T-cell (primary cell): ENCODE results near the gene CORO1C. TPM values are rescaled to one million over a fixed set of nuclear protein-coding genes. Genes with fewer than 3 reads are reported as not detected.

Experiments used
- ATAC-seq, 4 experiments: fragments of 200-7000 bp in 3 of 4; fragments of 150-1000 bp in 1 of 4; cut with Tn5 transposase; replicated peaks in 1 of 4; 1 replicate in 3 of 4; 2 replicates in 1 of 4; pipeline ENCODE4 v1.10.0; 2021; ENCODE audit warnings: moderate library complexity in 3 of 4, mild to moderate bottlenecking in 2 of 4, moderate number of reproducible peaks in 1 of 4
- CTCF ChIA-PET, 2 donors: fragments of 300-600 bp; sonication (Branson Sonifier 250); formaldehyde crosslinking; loops; one replicate each; lab custom pipeline; 2022; ENCODE audit warnings: antibody characterized with exemption in 2 of 2; lab: Charles Lee
- POLR2A ChIA-PET, 2 donors: fragments of 300-600 bp; sonication (Branson Sonifier 250); formaldehyde crosslinking; loops; one replicate each; lab custom pipeline; 2022; ENCODE audit warnings: antibody characterized with exemption in 2 of 2; lab: Charles Lee
- DNase-seq, 35 experiments: peaks; one replicate each; pipeline versions ENCODE4 v3.0.0 to v3.0.0-alpha.2; 2013 to 2023
- H3K27ac ChIP-seq: one replicate; pipeline ENCODE4 v1.5.1; 2013; ENCODE audit warnings: low read length
- H3K27me3 ChIP-seq, 2 experiments: replicated peaks in 1 of 2; 1 replicate in 1 of 2; 2 replicates in 1 of 2; pipeline versions ENCODE4 v1.6.1 to v1.7.0; 2013; ENCODE audit warnings: low read length in 1 of 2, mixed read lengths in 1 of 2; ENCODE audit not compliant: control insufficient read depth in 2 of 2, insufficient read depth in 2 of 2; ENCODE audit errors: extremely low read depth in 1 of 2
- H3K36me3 ChIP-seq, 2 donors: 1 replicate in 1 of 2; 2 replicates in 1 of 2; pipeline versions ENCODE4 v1.6.1 to v1.7.0; 2013; ENCODE audit warnings: low read length in 1 of 2; ENCODE audit not compliant: control insufficient read depth in 2 of 2, insufficient read depth in 1 of 2; ENCODE audit errors: extremely low read depth in 1 of 2
- H3K4me1 ChIP-seq, 2 experiments: 1 replicate in 1 of 2; 2 replicates in 1 of 2; pipeline versions ENCODE4 v1.6.1 to v1.7.0; 2013; ENCODE audit warnings: low read length in 2 of 2, mixed read lengths in 1 of 2; ENCODE audit not compliant: insufficient read depth in 2 of 2, control insufficient read depth in 1 of 2; ENCODE audit errors: extremely low read depth in 1 of 2
- H3K4me3 ChIP-seq, 2 donors: 1 replicate in 1 of 2; 2 replicates in 1 of 2; pipeline versions ENCODE4 v1.5.1 to v1.7.0; 2013; ENCODE audit warnings: mild to moderate bottlenecking in 2 of 2, low read length in 1 of 2, moderate library complexity in 1 of 2; ENCODE audit not compliant: control insufficient read depth in 1 of 2; ENCODE audit errors: extremely low read depth in 1 of 2
- H3K9me3 ChIP-seq: 2 replicates; pipeline ENCODE4 v1.7.0; 2013
- H3K27ac Mint-ChIP-seq, 2 donors: one replicate each; pipeline ENCODE4 v1.8.0; 2020 to 2021; ENCODE audit warnings: mild to moderate bottlenecking in 2 of 2, mixed read lengths in 2 of 2
- H3K27me3 Mint-ChIP-seq, 2 donors: one replicate each; pipeline ENCODE4 v1.8.0; 2021 to 2022; ENCODE audit warnings: mixed read lengths in 2 of 2
- H3K36me3 Mint-ChIP-seq: one replicate; pipeline ENCODE4 v1.8.0; 2021; ENCODE audit warnings: mixed read lengths
- H3K4me1 Mint-ChIP-seq, 3 donors: one replicate each; pipeline ENCODE4 v1.8.0; 2020 to 2022; ENCODE audit warnings: mixed read lengths in 3 of 3, mild to moderate bottlenecking in 1 of 3
- H3K4me3 Mint-ChIP-seq, 3 donors: one replicate each; pipeline ENCODE4 v1.8.0; 2020 to 2022; ENCODE audit warnings: mild to moderate bottlenecking in 3 of 3, mixed read lengths in 3 of 3, moderate library complexity in 3 of 3
- H3K9me3 Mint-ChIP-seq, 3 donors: one replicate each; pipeline ENCODE4 v1.8.0; 2020 to 2022; ENCODE audit warnings: mixed read lengths in 3 of 3
- WGBS: methylation state at CpG from one replicate; pipeline ENCODE4 v1.1.5; 2013; ENCODE audit warnings: missing lambda C conversion rate; ENCODE audit not compliant: insufficient coverage; 5-methylcytosine and 5-hydroxymethylcytosine counted together
- total RNA-seq, 35 experiments: library from RNA in 6 of 35; stranded (reverse) in 6 of 35; fragments of 120-200 nt in 1 of 35; gene quantifications; one replicate each; pipeline versions ENCODE4 v1.2.1 to v1.2.4 and lab custom pipeline; 2013 to 2026

The CORO1C gene
- total RNA-seq, 5 donors from 2014 or later (not counting 1 experiment from before 2014, with no cell fraction given) = 7.4 to 11.4 (median 8.7) TPM

- no peaks in the 10 kb centered on the region for H3K9me3 Mint-ChIP-seq
- H3K4me3 Mint-ChIP-seq = no peak overlapping the region
- WGBS = no CpG with 5 or more reads among the region's 2 CpGs
- Histone ChIP-seq H3K9me3 (no peaks in the 10 kb centered on the region), H3K27ac (no peak overlapping the region), H3K36me3 (no peaks in the 10 kb centered on the region), H3K4me3 (no peak overlapping the region), H3K4me1 (no peaks in the 10 kb centered on the region), H3K27me3 (no peaks in the 10 kb centered on the region)
- ATAC-seq = no peak
- POLR2A ChIA-PET = interaction anchor here in 1 of 2 donors (0.7 kb wide), 1 partner anchor 204 kb away, joined by 10 read pairs; no protein-coding TSS in a partner anchor
- CTCF ChIA-PET = interaction anchor here (0.6 to 0.7 kb wide), 2 partner anchors 20 to 486 kb away, joined by 3 to 9 read pairs; no protein-coding TSS in a partner anchor
- no peaks in the 10 kb centered on the region for H3K36me3 Mint-ChIP-seq
- no peak overlapping the region for H3K27ac Mint-ChIP-seq
- no peaks in the 10 kb centered on the region for H3K4me1 Mint-ChIP-seq
- no peak for DNase-seq
- H3K27me3 Mint-ChIP-seq = no peaks in the 10 kb centered on the region
Measured at GRCh38 chr12:108757856-108758255, 26.5 kb upstream of the CORO1C start.

- Mint-ChIP-seq H3K4me1 (no peaks in the 10 kb centered on the region), H3K4me3 (no peak overlapping the region), H3K27me3 (no peaks in the 10 kb centered on the region), H3K27ac (no peak overlapping the region), H3K9me3 (no peaks in the 10 kb centered on the region), H3K36me3 (no peaks in the 10 kb centered on the region)
- no peaks in the 10 kb centered on the region for H3K36me3 ChIP-seq
- H3K27ac ChIP-seq = no peak overlapping the region
- H3K4me1 ChIP-seq = no peaks in the 10 kb centered on the region
- H3K9me3 ChIP-seq = no peaks in the 10 kb centered on the region
- DNase-seq = no peak
- 100% methylated on average over 2 of the region's 6 CpGs for WGBS
- no peak for ATAC-seq
- ChIA-PET CTCF (no interaction called here), POLR2A (no interaction called here)
- H3K27me3 ChIP-seq = no peaks in the 10 kb centered on the region
- no peak overlapping the region for H3K4me3 ChIP-seq
Measured at GRCh38 chr12:108756421-108756820, 25.1 kb upstream of the CORO1C start.

- ChIA-PET CTCF (no interaction called here), POLR2A (no interaction called here)
- no peak overlapping the region for H3K4me3 Mint-ChIP-seq
- H3K27me3 Mint-ChIP-seq = no peaks in the 10 kb centered on the region
- Histone ChIP-seq H3K36me3 (no peaks in the 10 kb centered on the region), H3K4me3 (no peak overlapping the region), H3K9me3 (no peaks in the 10 kb centered on the region), H3K4me1 (no peaks in the 10 kb centered on the region), H3K27me3 (no peaks in the 10 kb centered on the region), H3K27ac (no peak overlapping the region)
- no peak for ATAC-seq
- WGBS = 88% methylated on average over 2 of the region's 2 CpGs
- no peak for DNase-seq
- H3K36me3 Mint-ChIP-seq = no peaks in the 10 kb centered on the region
- no peak overlapping the region for H3K27ac Mint-ChIP-seq
- H3K9me3 Mint-ChIP-seq = no peaks in the 10 kb centered on the region
- H3K4me1 Mint-ChIP-seq = no peaks in the 10 kb centered on the region
Measured at GRCh38 chr12:108755481-108755880, 24.2 kb upstream of the CORO1C start.

- Mint-ChIP-seq H3K9me3 (no peaks in the 10 kb centered on the region), H3K4me3 (no peak overlapping the region), H3K36me3 (no peaks in the 10 kb centered on the region), H3K27ac (no peak overlapping the region), H3K4me1 (no peaks in the 10 kb centered on the region), H3K27me3 (no peaks in the 10 kb centered on the region)
- DNase-seq = no peak
- no peak for ATAC-seq
- ChIA-PET POLR2A (interaction anchor here in 1 of 2 donors (0.6 kb wide), 1 partner anchor 97 kb away, joined by 3 read pairs; no protein-coding TSS in a partner anchor), CTCF (no interaction called here)
- Histone ChIP-seq H3K36me3 (no peaks in the 10 kb centered on the region), H3K27ac (no peak overlapping the region), H3K4me1 (no peaks in the 10 kb centered on the region), H3K4me3 (no peak overlapping the region), H3K27me3 (no peaks in the 10 kb centered on the region), H3K9me3 (no peaks in the 10 kb centered on the region)
- WGBS = 84% methylated on average over 5 of the region's 6 CpGs
Measured at GRCh38 chr12:108753976-108754375, 22.7 kb upstream of the CORO1C start.

- Histone ChIP-seq H3K36me3 (no peaks in the 10 kb centered on the region), H3K27me3 (no peaks in the 10 kb centered on the region), H3K9me3 (no peaks in the 10 kb centered on the region), H3K4me1 (no peaks in the 10 kb centered on the region), H3K4me3 (no peak overlapping the region), H3K27ac (no peak overlapping the region)
- Mint-ChIP-seq H3K4me3 (no peak overlapping the region), H3K9me3 (no peaks in the 10 kb centered on the region), H3K36me3 (no peaks in the 10 kb centered on the region), H3K27ac (no peak overlapping the region), H3K27me3 (no peaks in the 10 kb centered on the region), H3K4me1 (no peaks in the 10 kb centered on the region)
- DNase-seq = no peak
- ChIA-PET POLR2A (no interaction called here), CTCF (interaction anchor here in 1 of 2 donors (0.8 kb wide), 1 partner anchor 9 kb away, joined by 3 read pairs; no protein-coding TSS in a partner anchor)
- no peak for ATAC-seq
- WGBS = 100% methylated on average over 1 of the region's 1 CpG
Measured at GRCh38 chr12:108752387-108752786, 21.1 kb upstream of the CORO1C start.

GRCh38 chr12:108751821-108752220 is 20.5 kb upstream of the CORO1C start:
- H3K36me3 Mint-ChIP-seq = no peaks in the 10 kb centered on the region
- Histone ChIP-seq H3K4me3 (no peak overlapping the region), H3K9me3 (no peaks in the 10 kb centered on the region), H3K27me3 (no peaks in the 10 kb centered on the region), H3K4me1 (no peaks in the 10 kb centered on the region), H3K36me3 (no peaks in the 10 kb centered on the region), H3K27ac (no peak overlapping the region)
- CTCF ChIA-PET = interaction anchor here in 1 of 2 donors (0.8 to 1.1 kb wide), 2 partner anchors 8 to 9 kb away, joined by 3 to 4 read pairs; no protein-coding TSS in a partner anchor
- DNase-seq (no peak), ATAC-seq (no peak)
- no peak overlapping the region for H3K27ac Mint-ChIP-seq
- H3K9me3 Mint-ChIP-seq = no peaks in the 10 kb centered on the region
- POLR2A ChIA-PET = interaction anchor here in 1 of 2 donors (0.6 kb wide), 1 partner anchor 29 kb away, joined by 3 read pairs; no protein-coding TSS in a partner anchor
- H3K27me3 Mint-ChIP-seq = no peaks in the 10 kb centered on the region
- no CpG with 5 or more reads among the region's 4 CpGs for WGBS
- H3K4me3 Mint-ChIP-seq = no peak overlapping the region
- no peaks in the 10 kb centered on the region for H3K4me1 Mint-ChIP-seq
